ENCODE results near the gene PRDM11. TPM values are rescaled to one million over a fixed set of nuclear protein-coding genes. Genes with fewer than 3 reads are reported as not detected.

Gene PRDM11
- total and polyA plus RNA-seq, 10 of the 15 experiments (the other 5 are each of a cell fraction or from before 2014, with no cell fraction given), result 0.03 to 2.4 (median 0.53) TPM

GRCh38 chr11:45155627-45156180, 9.3 kb downstream of the PRDM11 start:
- H3K79me2 ChIP-seq (ENCODE audit: control insufficient read depth, insufficient read depth, low read length), result no peaks in the 10 kb centered on the region
- CTCF ChIA-PET, result no interaction called here

More at GRCh38 chr11:45155627-45156180, 9.3 kb downstream of the PRDM11 start:
- intact Hi-C loops (cut with micrococcal nuclease; ENCODE audit: unreplicated experiment), result no loop called here
- no peak for ATAC-seq
- FAIRE-seq, result no peak
- BruUV-seq (replicated peaks), result no TSS peak
- Histone ChIP-seq H2AFZ (ENCODE audit: control insufficient read depth, low read depth, low read length) (no peak overlapping the region), H3K4me3 (no peak overlapping the region), H3K27ac (ENCODE audit: control insufficient read depth, insufficient read depth) (no peak overlapping the region), H3K9me3 (replicated peaks; ENCODE audit: control insufficient read depth, insufficient read depth, low read length) (no peaks in the 10 kb centered on the region), H3K4me2 (ENCODE audit: control insufficient read depth, insufficient read depth) (no peak overlapping the region), H3K4me1 (ENCODE audit: control insufficient read depth, insufficient read depth, low read length) (no peaks in the 10 kb centered on the region), H4K20me1 (ENCODE audit: control insufficient read depth, insufficient read depth) (no peaks in the 10 kb centered on the region), H3K36me3 (ENCODE audit: control insufficient read depth in 2 of 2, insufficient read depth in 2 of 2, low read length in 1 of 2) (no peaks in the 10 kb centered on the region), H3K9ac (ENCODE audit: control insufficient read depth, insufficient read depth, low read length) (no peak overlapping the region), H3K27me3 (replicated peaks in 1 of 2; ENCODE audit: control insufficient read depth in 2 of 2, insufficient read depth in 2 of 2, low read length in 1 of 2) (no peaks in the 10 kb centered on the region)
- TF ChIP-seq ZBTB33 (IDR thresholded peaks at IDR 0.05) (no peak), STAT1 (conservative IDR thresholded peaks at IDR 0.05) (no peak), MTA2 (IDR thresholded peaks at IDR 0.05; ENCODE audit: low read depth) (no peak), STAT3 (IDR thresholded peaks at IDR 0.05; ENCODE audit: low read depth, low read length) (no peak), CEBPZ (IDR thresholded peaks at IDR 0.05; ENCODE audit: low read depth, low read length) (no peak)
- POLR2A ChIA-PET, result no interaction called here
- WGBS (ENCODE audit: insufficient coverage, insufficient replicate concordance, low lambda C conversion rate, missing lambda C conversion rate), result 46% methylated on average over 4 of the region's 4 CpGs
- no peak for DNase-seq (ENCODE audit: low read depth, low spot score)
- SMC1A ChIA-PET (ENCODE audit: uncharacterized antibody, unreplicated experiment), result no interaction called here
- RAD21 ChIA-PET (ENCODE audit: unreplicated experiment), result no interaction called here
- in situ Hi-C loops (cut with MboI), result no loop called here
